Panc1 (cell line): ENCODE measurements around the gene PLCH1.

ENCODE experiments used
- POLR2AphosphoS5 ChIP-seq: IDR thresholded peaks from 2 replicates; pipeline ENCODE4 v1.6.1; 2012; ENCODE audit warnings: mild to moderate bottlenecking, low read depth, low read length, moderate library complexity
- SIN3A ChIP-seq: IDR thresholded peaks from 2 replicates; pipeline ENCODE4 v1.6.1; 2012; ENCODE audit warnings: low read depth, mild to moderate bottlenecking, low read length, moderate library complexity, borderline replicate concordance; ENCODE audit not compliant: insufficient read depth
- TCF7L2 ChIP-seq: IDR thresholded peaks from 2 replicates; pipeline ENCODE4 v1.6.1; 2011; ENCODE audit warnings: mild to moderate bottlenecking, low read depth, low read length, inconsistent platforms
- TF ChIP-seq, protein P1 (sequence below): fragments of 450-650 bp; IDR thresholded peaks from 2 replicates; pipeline ENCODE4 v1.5.1; 2017; ENCODE audit warnings: mild to moderate bottlenecking
- TF ChIP-seq, protein P2 (sequence below), 2 experiments: IDR thresholded peaks; 2 replicates each; pipeline ENCODE4 v1.6.1; 2011 to 2012; ENCODE audit warnings: low read depth in 2 of 2, control low read depth in 1 of 2, low read length in 1 of 2, mild to moderate bottlenecking in 1 of 2, moderate library complexity in 1 of 2; ENCODE audit not compliant: insufficient read depth in 1 of 2

DNA sequence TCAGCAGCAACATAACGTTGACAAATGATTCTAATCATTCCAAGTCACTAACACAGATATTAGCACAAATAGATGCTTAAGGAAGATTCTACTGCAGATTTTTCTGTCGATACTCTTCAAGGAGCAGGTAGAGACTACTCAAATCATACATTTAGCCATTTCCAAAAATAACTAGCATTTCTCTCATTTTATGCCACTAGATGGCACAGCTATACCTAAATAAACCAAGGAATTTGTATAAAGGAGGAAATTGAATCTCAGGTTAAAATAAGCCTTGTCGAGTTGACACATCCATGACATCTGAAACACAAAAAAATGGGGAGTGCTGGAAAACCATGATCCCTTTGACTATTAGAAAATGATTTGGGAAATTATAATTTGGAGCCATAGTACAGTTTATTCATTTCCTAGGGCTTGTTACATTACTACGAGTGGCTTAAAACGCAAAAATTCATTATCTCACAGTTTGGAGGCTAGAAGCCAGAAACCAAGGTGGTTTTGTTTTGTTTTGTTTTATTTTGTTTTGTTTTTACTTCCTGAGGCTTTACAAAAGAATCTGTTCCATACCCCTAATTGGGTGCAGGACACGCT is 391.9 kb downstream of the PLCH1 start:
- TF ChIP-seq TCF7L2 = no peak
- TF ChIP-seq, protein P1, sequence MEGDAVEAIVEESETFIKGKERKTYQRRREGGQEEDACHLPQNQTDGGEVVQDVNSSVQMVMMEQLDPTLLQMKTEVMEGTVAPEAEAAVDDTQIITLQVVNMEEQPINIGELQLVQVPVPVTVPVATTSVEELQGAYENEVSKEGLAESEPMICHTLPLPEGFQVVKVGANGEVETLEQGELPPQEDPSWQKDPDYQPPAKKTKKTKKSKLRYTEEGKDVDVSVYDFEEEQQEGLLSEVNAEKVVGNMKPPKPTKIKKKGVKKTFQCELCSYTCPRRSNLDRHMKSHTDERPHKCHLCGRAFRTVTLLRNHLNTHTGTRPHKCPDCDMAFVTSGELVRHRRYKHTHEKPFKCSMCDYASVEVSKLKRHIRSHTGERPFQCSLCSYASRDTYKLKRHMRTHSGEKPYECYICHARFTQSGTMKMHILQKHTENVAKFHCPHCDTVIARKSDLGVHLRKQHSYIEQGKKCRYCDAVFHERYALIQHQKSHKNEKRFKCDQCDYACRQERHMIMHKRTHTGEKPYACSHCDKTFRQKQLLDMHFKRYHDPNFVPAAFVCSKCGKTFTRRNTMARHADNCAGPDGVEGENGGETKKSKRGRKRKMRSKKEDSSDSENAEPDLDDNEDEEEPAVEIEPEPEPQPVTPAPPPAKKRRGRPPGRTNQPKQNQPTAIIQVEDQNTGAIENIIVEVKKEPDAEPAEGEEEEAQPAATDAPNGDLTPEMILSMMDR = peak; percentile 59; the same call in 1 of the 2 replicates
- TF ChIP-seq POLR2AphosphoS5 = no peak
- TF ChIP-seq, protein P2, sequence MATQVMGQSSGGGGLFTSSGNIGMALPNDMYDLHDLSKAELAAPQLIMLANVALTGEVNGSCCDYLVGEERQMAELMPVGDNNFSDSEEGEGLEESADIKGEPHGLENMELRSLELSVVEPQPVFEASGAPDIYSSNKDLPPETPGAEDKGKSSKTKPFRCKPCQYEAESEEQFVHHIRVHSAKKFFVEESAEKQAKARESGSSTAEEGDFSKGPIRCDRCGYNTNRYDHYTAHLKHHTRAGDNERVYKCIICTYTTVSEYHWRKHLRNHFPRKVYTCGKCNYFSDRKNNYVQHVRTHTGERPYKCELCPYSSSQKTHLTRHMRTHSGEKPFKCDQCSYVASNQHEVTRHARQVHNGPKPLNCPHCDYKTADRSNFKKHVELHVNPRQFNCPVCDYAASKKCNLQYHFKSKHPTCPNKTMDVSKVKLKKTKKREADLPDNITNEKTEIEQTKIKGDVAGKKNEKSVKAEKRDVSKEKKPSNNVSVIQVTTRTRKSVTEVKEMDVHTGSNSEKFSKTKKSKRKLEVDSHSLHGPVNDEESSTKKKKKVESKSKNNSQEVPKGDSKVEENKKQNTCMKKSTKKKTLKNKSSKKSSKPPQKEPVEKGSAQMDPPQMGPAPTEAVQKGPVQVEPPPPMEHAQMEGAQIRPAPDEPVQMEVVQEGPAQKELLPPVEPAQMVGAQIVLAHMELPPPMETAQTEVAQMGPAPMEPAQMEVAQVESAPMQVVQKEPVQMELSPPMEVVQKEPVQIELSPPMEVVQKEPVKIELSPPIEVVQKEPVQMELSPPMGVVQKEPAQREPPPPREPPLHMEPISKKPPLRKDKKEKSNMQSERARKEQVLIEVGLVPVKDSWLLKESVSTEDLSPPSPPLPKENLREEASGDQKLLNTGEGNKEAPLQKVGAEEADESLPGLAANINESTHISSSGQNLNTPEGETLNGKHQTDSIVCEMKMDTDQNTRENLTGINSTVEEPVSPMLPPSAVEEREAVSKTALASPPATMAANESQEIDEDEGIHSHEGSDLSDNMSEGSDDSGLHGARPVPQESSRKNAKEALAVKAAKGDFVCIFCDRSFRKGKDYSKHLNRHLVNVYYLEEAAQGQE (IDR thresholded peaks at IDR 0.05; ENCODE audit: insufficient read depth in 1 of 2, low read depth in 2 of 2, low read length in 1 of 2) = no peak
- no peak for TF ChIP-seq SIN3A
